HepG2 (cell line): ENCODE measurements around the gene COPS4. TPM values are rescaled to one million over a fixed set of nuclear protein-coding genes. Genes with fewer than 3 reads are reported as not detected.

Experiments used
- ARNTL ChIP-seq: sonication (generic); formaldehyde crosslinking; IDR thresholded peaks from 2 replicates; pipeline ENCODE4 v1.4.0; 2020; ENCODE audit warnings: mild to moderate bottlenecking, missing genetic modification reagents
- ATAD3A ChIP-seq: sonication (generic); formaldehyde crosslinking; IDR thresholded peaks from 2 replicates; pipeline ENCODE4 v1.4.0; 2020; ENCODE audit warnings: missing genetic modification reagents
- CBX5 ChIP-seq: sonication (generic); formaldehyde crosslinking; IDR thresholded peaks from 2 replicates; pipeline ENCODE4 v1.4.0; 2020; ENCODE audit warnings: missing genetic modification reagents, borderline replicate concordance
- CEBPG ChIP-seq: IDR thresholded peaks from 2 replicates; pipeline ENCODE4 v1.6.1; 2016
- ELF3 ChIP-seq: IDR thresholded peaks from 2 replicates; pipeline ENCODE4 v1.6.1; 2016; ENCODE audit warnings: missing genetic modification reagents, missing compliant biosample characterization
- HDAC2 ChIP-seq: sonication (generic); formaldehyde crosslinking; IDR thresholded peaks from 2 replicates; pipeline ENCODE4 v1.4.0; 2020; ENCODE audit warnings: missing genetic modification reagents
- HOXA7 ChIP-seq: sonication (generic); formaldehyde crosslinking; IDR thresholded peaks from 2 replicates; pipeline ENCODE4 v1.8.1; 2022; ENCODE audit warnings: mild to moderate bottlenecking, missing genetic modification reagents, moderate library complexity
- NAIF1 ChIP-seq: sonication (generic); formaldehyde crosslinking; IDR thresholded peaks from 2 replicates; pipeline ENCODE4 v1.5.0; 2020; ENCODE audit warnings: mild to moderate bottlenecking, missing genetic modification reagents, borderline replicate concordance
- SIN3B ChIP-seq: fragments of 150-350 bp; IDR thresholded peaks from 2 replicates; pipeline ENCODE4 v1.6.1; 2014; ENCODE audit warnings: low read length
- SMYD3 ChIP-seq: sonication (generic); formaldehyde crosslinking; IDR thresholded peaks from 2 replicates; pipeline ENCODE4 v1.8.1; 2023; ENCODE audit warnings: mild to moderate bottlenecking, missing genetic modification reagents
- SP140L ChIP-seq: sonication (generic); formaldehyde crosslinking; IDR thresholded peaks from 2 replicates; pipeline ENCODE4 v1.4.0; 2020; ENCODE audit warnings: missing genetic modification reagents, borderline replicate concordance
- ZFP1 ChIP-seq: IDR thresholded peaks from 2 replicates; pipeline ENCODE4 v1.6.1; 2016
- ZKSCAN1 ChIP-seq: fragments of 150-350 bp; IDR thresholded peaks from 2 replicates; pipeline ENCODE4 v1.6.1; 2014; ENCODE audit warnings: low read length
- ZNF33B ChIP-seq: sonication (generic); formaldehyde crosslinking; IDR thresholded peaks from 2 replicates; pipeline ENCODE4 v1.5.1; 2020; ENCODE audit warnings: mild to moderate bottlenecking, missing genetic modification reagents
- ZNF629 ChIP-seq: sonication (generic); formaldehyde crosslinking; conservative IDR thresholded peaks from 2 replicates; pipeline ENCODE4 v1.5.0; 2020; ENCODE audit warnings: missing genetic modification reagents
- polyA plus RNA-seq, 8 experiments: library from polyadenylated mRNA; depleted of rRNA in 3 of 8; stranded (reverse) in 7 of 8; unstranded in 1 of 8; fragments of >200 nt; fragmentation: Illumina TruSeq in 4 of 8; extraction: Trizol in 4 of 8; gene quantifications; 2 replicates each; pipeline versions ENCODE4 v1.2.1 to v1.2.3, GENCODE V29; 2011 to 2016; ENCODE audit warnings: low read depth in 4 of 8, missing spikeins in 1 of 8, mixed read lengths in 1 of 8; ENCODE audit not compliant: insufficient read depth in 1 of 8
- total RNA-seq, 5 experiments: library from RNA; depleted of rRNA; stranded (reverse); fragments of >200 nt; fragmentation: Illumina TruSeq; extraction: Trizol; gene quantifications; 2 replicates each; pipeline ENCODE4 v1.2.3, GENCODE V29; 2016; ENCODE audit warnings: low read depth in 1 of 5
- TF ChIP-seq, protein P1 (sequence below): sonication (generic); formaldehyde crosslinking; IDR thresholded peaks from 2 replicates; pipeline ENCODE4 v1.4.0; 2020; ENCODE audit warnings: missing genetic modification reagents, borderline replicate concordance
- TF ChIP-seq, protein P2 (sequence below): sonication (generic); formaldehyde crosslinking; IDR thresholded peaks from 2 replicates; pipeline ENCODE4 v1.4.0; 2020; ENCODE audit warnings: mild to moderate bottlenecking, missing genetic modification reagents
- TF ChIP-seq, protein P3 (sequence below): sonication (generic); formaldehyde crosslinking; conservative IDR thresholded peaks from 2 replicates; pipeline ENCODE4 v1.8.0; 2022; ENCODE audit warnings: low read depth, missing genetic modification reagents
- TF ChIP-seq, protein P4 (sequence below): sonication (generic); formaldehyde crosslinking; IDR thresholded peaks from 2 replicates; pipeline ENCODE4 v1.5.0; 2020; ENCODE audit warnings: missing genetic modification reagents

The COPS4 gene
- total and polyA plus RNA-seq, 2 of the 13 experiments (the other 11 are each of a cell fraction or from before 2014, with no cell fraction given): 28.8 to 52.5 TPM

DNA sequence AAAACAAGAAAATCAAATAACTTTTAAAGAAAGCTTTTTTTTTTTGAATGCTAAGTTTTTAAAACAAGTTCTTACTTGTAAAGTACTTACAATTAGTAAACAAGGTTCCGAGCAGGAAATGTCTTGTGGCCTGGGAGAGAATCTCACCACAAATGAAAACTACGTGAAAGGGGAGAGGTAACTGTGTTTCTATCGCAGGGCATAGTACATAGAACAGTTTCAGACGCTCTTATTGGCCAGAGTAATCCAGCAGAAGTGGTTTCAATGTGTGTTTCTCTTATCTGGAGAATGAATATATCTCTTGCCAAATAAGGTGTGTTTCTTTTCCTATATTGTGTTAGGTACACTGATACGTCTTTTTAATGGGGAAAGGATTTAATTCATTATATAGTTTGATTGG, 79.6 kb downstream of the COPS4 start, which contains the start of gene PLAC8 (continued):
- TF ChIP-seq, protein P1, sequence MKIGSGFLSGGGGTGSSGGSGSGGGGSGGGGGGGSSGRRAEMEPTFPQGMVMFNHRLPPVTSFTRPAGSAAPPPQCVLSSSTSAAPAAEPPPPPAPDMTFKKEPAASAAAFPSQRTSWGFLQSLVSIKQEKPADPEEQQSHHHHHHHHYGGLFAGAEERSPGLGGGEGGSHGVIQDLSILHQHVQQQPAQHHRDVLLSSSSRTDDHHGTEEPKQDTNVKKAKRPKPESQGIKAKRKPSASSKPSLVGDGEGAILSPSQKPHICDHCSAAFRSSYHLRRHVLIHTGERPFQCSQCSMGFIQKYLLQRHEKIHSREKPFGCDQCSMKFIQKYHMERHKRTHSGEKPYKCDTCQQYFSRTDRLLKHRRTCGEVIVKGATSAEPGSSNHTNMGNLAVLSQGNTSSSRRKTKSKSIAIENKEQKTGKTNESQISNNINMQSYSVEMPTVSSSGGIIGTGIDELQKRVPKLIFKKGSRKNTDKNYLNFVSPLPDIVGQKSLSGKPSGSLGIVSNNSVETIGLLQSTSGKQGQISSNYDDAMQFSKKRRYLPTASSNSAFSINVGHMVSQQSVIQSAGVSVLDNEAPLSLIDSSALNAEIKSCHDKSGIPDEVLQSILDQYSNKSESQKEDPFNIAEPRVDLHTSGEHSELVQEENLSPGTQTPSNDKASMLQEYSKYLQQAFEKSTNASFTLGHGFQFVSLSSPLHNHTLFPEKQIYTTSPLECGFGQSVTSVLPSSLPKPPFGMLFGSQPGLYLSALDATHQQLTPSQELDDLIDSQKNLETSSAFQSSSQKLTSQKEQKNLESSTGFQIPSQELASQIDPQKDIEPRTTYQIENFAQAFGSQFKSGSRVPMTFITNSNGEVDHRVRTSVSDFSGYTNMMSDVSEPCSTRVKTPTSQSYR (CRISPR knock-in tag): no peak
- TF ChIP-seq ELF3 (CRISPR knock-in tag): peak; percentile 26; the same call in 1 of the 2 replicates
- TF ChIP-seq ZNF629 (CRISPR knock-in tag): no peak
- no peak for TF ChIP-seq CBX5
- TF ChIP-seq NAIF1 (CRISPR knock-in tag): no peak
- no peak for TF ChIP-seq ATAD3A (CRISPR knock-in tag)
- no peak for TF ChIP-seq ZNF33B (CRISPR knock-in tag)
- TF ChIP-seq SMYD3: no peak
- TF ChIP-seq, protein P2, sequence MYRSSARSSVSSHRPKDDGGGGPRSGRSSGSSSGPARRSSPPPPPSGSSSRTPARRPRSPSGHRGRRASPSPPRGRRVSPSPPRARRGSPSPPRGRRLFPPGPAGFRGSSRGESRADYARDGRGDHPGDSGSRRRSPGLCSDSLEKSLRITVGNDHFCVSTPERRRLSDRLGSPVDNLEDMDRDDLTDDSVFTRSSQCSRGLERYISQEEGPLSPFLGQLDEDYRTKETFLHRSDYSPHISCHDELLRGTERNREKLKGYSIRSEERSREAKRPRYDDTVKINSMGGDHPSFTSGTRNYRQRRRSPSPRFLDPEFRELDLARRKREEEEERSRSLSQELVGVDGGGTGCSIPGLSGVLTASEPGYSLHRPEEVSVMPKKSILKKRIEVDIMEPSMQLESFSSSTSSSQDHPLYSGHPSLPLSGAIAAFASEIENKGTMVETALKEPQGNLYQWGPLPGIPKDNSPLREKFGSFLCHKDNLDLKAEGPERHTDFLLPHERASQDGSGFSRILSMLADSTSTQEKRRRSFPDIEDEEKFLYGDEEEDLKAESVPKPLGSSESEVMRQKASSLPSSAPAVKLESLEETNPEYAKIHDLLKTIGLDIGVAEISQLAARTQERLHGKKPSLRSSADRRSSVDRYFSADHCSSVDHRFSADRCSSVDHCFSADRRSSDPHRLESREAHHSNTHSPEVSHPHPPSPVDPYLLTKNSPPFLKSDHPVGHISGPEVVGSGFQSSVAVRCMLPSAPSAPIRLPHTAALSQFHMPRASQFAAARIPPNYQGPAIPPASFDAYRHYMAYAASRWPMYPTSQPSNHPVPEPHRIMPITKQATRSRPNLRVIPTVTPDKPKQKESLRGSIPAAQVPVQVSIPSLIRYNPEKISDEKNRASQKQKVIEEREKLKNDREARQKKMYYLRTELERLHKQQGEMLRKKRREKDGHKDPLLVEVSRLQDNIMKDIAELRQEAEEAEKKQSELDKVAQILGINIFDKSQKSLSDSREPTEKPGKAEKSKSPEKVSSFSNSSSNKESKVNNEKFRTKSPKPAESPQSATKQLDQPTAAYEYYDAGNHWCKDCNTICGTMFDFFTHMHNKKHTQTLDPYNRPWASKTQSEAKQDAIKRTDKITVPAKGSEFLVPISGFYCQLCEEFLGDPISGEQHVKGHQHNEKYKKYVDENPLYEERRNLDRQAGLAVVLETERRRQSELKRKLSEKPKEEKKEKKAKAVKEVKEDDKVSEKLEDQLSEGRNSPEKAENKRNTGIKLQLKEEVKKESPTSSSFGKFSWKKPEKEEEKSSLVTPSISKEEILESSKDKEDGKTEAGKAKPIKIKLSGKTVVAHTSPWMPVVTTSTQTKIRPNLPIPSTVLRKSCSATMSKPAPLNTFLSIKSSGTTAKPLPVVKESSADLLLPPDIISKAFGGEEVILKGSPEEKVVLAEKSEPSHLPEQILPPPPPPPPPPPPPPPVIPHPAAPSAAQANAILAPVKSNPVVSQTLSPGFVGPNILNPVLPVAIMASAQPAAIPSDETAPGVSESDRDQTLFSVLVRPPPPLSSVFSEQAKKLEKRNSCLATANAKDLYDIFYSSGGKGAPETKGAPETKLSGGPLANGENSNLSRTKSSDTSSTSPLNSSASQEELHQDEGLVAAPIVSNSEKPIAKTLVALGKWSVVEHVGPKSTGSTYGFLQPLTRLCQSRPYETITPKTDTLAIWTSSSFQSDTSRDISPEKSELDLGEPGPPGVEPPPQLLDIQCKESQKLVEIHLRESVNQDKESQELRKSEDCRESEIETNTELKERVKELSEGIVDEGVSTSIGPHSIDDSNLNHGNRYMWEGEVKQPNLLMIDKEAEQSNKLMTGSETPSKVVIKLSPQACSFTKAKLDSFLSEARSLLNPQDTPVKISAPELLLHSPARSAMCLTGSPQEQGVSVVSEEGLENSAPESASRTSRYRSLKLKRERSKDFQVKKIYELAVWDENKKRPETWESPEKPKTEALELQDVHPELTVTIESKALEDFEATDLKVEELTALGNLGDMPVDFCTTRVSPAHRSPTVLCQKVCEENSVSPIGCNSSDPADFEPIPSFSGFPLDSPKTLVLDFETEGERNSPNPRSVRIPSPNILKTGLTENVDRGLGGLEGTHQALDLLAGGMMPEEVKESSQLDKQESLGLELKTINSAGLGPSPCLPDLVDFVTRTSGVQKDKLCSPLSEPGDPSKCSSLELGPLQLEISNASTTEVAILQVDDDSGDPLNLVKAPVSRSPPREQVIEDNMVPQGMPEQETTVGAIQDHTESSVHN (CRISPR knock-in tag): no peak
- no peak for TF ChIP-seq HDAC2 (CRISPR knock-in tag)
- TF ChIP-seq ZKSCAN1: no peak
- no peak for TF ChIP-seq HOXA7 (CRISPR knock-in tag)
- no peak for TF ChIP-seq CEBPG (CRISPR knock-in tag)
- TF ChIP-seq, protein P3, sequence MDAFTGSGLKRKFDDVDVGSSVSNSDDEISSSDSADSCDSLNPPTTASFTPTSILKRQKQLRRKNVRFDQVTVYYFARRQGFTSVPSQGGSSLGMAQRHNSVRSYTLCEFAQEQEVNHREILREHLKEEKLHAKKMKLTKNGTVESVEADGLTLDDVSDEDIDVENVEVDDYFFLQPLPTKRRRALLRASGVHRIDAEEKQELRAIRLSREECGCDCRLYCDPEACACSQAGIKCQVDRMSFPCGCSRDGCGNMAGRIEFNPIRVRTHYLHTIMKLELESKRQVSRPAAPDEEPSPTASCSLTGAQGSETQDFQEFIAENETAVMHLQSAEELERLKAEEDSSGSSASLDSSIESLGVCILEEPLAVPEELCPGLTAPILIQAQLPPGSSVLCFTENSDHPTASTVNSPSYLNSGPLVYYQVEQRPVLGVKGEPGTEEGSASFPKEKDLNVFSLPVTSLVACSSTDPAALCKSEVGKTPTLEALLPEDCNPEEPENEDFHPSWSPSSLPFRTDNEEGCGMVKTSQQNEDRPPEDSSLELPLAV (CRISPR knock-in tag): no peak
- no peak for TF ChIP-seq SIN3B
- TF ChIP-seq ZFP1 (CRISPR knock-in tag): no peak
- no peak for TF ChIP-seq SP140L (CRISPR knock-in tag)
- no peak for TF ChIP-seq ARNTL (CRISPR knock-in tag)
- TF ChIP-seq, protein P4, sequence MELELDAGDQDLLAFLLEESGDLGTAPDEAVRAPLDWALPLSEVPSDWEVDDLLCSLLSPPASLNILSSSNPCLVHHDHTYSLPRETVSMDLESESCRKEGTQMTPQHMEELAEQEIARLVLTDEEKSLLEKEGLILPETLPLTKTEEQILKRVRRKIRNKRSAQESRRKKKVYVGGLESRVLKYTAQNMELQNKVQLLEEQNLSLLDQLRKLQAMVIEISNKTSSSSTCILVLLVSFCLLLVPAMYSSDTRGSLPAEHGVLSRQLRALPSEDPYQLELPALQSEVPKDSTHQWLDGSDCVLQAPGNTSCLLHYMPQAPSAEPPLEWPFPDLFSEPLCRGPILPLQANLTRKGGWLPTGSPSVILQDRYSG: no peak
